ENCODE data around the gene KMT5B.

KMT5B gene

GRCh38 chr11:68117853-68118470 is 95.1 kb downstream of the KMT5B start:
- no peak for DNase-seq (ENCODE audit: low spot score)

GRCh38 chr11:68116974-68117373 is 96.1 kb downstream of the KMT5B start:
- no peak for DNase-seq (ENCODE audit: low spot score)

- DNase-seq (ENCODE audit: low spot score), result no peak
Measured at GRCh38 chr11:68116126-68116525, 97.0 kb downstream of the KMT5B start.

GRCh38 chr11:68115285-68115684 is 97.8 kb downstream of the KMT5B start:
- DNase-seq (ENCODE audit: low spot score), result no peak

GRCh38 chr11:68113986-68114385 is 99.1 kb downstream of the KMT5B start:
- no peak for DNase-seq (ENCODE audit: low spot score)

- no peak for DNase-seq (ENCODE audit: low spot score)
Measured at GRCh38 chr11:68107689-68108088, 105.4 kb downstream of the KMT5B start.

- no peak for DNase-seq (ENCODE audit: low spot score)
Measured at GRCh38 chr11:68106165-68106940, 106.7 kb downstream of the KMT5B start.
